ENCODE results near the gene COMMD4.

Gene COMMD4

GRCh38 chr15:75361989-75362641 lies 26.3 kb downstream of the COMMD4 start:
- Histone ChIP-seq H3K4me3 (replicated peaks; ENCODE audit: low read depth, low read length) (no peak overlapping the region), H3K27me3 (replicated peaks; ENCODE audit: control insufficient read depth, insufficient read depth, low read length) (no peaks in the 10 kb centered on the region), H3K36me3 (ENCODE audit: control insufficient read depth, insufficient read depth, low read length) (peaks cover 46% of the 10 kb centered on the region)
- no peak for DNase-seq (ENCODE audit: extremely low read depth, insufficient read length)
- no peak for TF ChIP-seq CTCF (IDR thresholded peaks at IDR 0.05; ENCODE audit: insufficient read depth, low read length, poor library complexity, severe bottlenecking)

GRCh38 chr15:75362642-75363249 lies 26.9 kb downstream of the COMMD4 start:
- Histone ChIP-seq H3K27me3 (replicated peaks; ENCODE audit: control insufficient read depth, insufficient read depth, low read length) (no peaks in the 10 kb centered on the region), H3K36me3 (ENCODE audit: control insufficient read depth, insufficient read depth, low read length) (peaks cover 46% of the 10 kb centered on the region), H3K4me3 (replicated peaks; ENCODE audit: low read depth, low read length) (no peak overlapping the region)
- DNase-seq (ENCODE audit: extremely low read depth, insufficient read length) = no peak
- TF ChIP-seq CTCF (IDR thresholded peaks at IDR 0.05; ENCODE audit: insufficient read depth, low read length, poor library complexity, severe bottlenecking) = no peak

- no peak for TF ChIP-seq CTCF (IDR thresholded peaks at IDR 0.05; ENCODE audit: insufficient read depth, low read length, poor library complexity, severe bottlenecking)
- Histone ChIP-seq H3K27me3 (replicated peaks; ENCODE audit: control insufficient read depth, insufficient read depth, low read length) (no peaks in the 10 kb centered on the region), H3K36me3 (ENCODE audit: control insufficient read depth, insufficient read depth, low read length) (peaks cover 38% of the 10 kb centered on the region), H3K4me3 (replicated peaks; ENCODE audit: low read depth, low read length) (no peak overlapping the region)
- DNase-seq (ENCODE audit: extremely low read depth, insufficient read length) = no peak
Measured at GRCh38 chr15:75363786-75364185, 27.9 kb downstream of the COMMD4 start.

GRCh38 chr15:75364881-75365280 lies 29.0 kb downstream of the COMMD4 start:
- no peak for DNase-seq (ENCODE audit: extremely low read depth, insufficient read length)
- H3K36me3 ChIP-seq (ENCODE audit: control insufficient read depth, insufficient read depth, low read length) = peaks cover 30% of the 10 kb centered on the region
- no peak overlapping the region for H3K4me3 ChIP-seq (replicated peaks; ENCODE audit: low read depth, low read length)
- no peak for TF ChIP-seq CTCF (IDR thresholded peaks at IDR 0.05; ENCODE audit: insufficient read depth, low read length, poor library complexity, severe bottlenecking)
- H3K27me3 ChIP-seq (replicated peaks; ENCODE audit: control insufficient read depth, insufficient read depth, low read length) = no peaks in the 10 kb centered on the region

GRCh38 chr15:75366163-75366562 lies 30.3 kb downstream of the COMMD4 start:
- no peak for TF ChIP-seq CTCF (IDR thresholded peaks at IDR 0.05; ENCODE audit: insufficient read depth, low read length, poor library complexity, severe bottlenecking)
- Histone ChIP-seq H3K4me3 (replicated peaks; ENCODE audit: low read depth, low read length) (no peak overlapping the region), H3K27me3 (replicated peaks; ENCODE audit: control insufficient read depth, insufficient read depth, low read length) (no peaks in the 10 kb centered on the region), H3K36me3 (ENCODE audit: control insufficient read depth, insufficient read depth, low read length) (peaks cover 28% of the 10 kb centered on the region)
- DNase-seq (ENCODE audit: extremely low read depth, insufficient read length) = no peak

All from GM06990 (cell line).